Naive thymus-derived CD8-positive, alpha-beta T cell (primary cell): ENCODE measurements around the gene ZBTB38. TPM values are rescaled to one million over a fixed set of nuclear protein-coding genes. Genes with fewer than 3 reads are reported as not detected.

Source experiments
- ATAC-seq, 2 donors: fragments of 150-1000 bp; cut with Tn5 transposase in 1 of 2; sonication (Bioruptor Pico), chemical (Tn5 transposase) in 1 of 2; 1 replicate in 1 of 2; 2 replicates in 1 of 2; pipeline ENCODE4 v1.10.0; 2021; ENCODE audit warnings: mild to moderate bottlenecking in 2 of 2, moderate library complexity in 2 of 2
- POLR2A ChIA-PET: fragments of 350-600 bp; sonication (Branson Sonifier 250); formaldehyde crosslinking; loops from one replicate; lab custom pipeline; 2021; ENCODE audit warnings: antibody characterized with exemption; lab: Charles Lee
- DNase-seq, 10 donors: peaks; one replicate each; pipeline versions ENCODE4 v3.0.0 to v3.0.0-alpha.2; 2020 to 2022
- H3K27ac Mint-ChIP-seq, 10 donors: one replicate each; pipeline ENCODE4 v1.8.0; 2020 to 2022; ENCODE audit warnings: mild to moderate bottlenecking in 10 of 10, mixed read lengths in 10 of 10, moderate library complexity in 4 of 10, inconsistent platforms in 1 of 10
- H3K27me3 Mint-ChIP-seq, 5 donors: one replicate each; pipeline ENCODE4 v1.8.0; 2021 to 2022; ENCODE audit warnings: mixed read lengths in 5 of 5
- H3K36me3 Mint-ChIP-seq, 3 donors: one replicate each; pipeline ENCODE4 v1.8.0; 2020 to 2022; ENCODE audit warnings: mixed read lengths in 3 of 3, mild to moderate bottlenecking in 2 of 3, inconsistent platforms in 1 of 3
- H3K4me1 Mint-ChIP-seq, 4 donors: one replicate each; pipeline ENCODE4 v1.8.0; 2021 to 2022; ENCODE audit warnings: mixed read lengths in 4 of 4
- H3K4me3 Mint-ChIP-seq, 10 donors: one replicate each; pipeline ENCODE4 v1.8.0; 2020 to 2022; ENCODE audit warnings: mild to moderate bottlenecking in 10 of 10, mixed read lengths in 10 of 10, moderate library complexity in 6 of 10, inconsistent platforms in 1 of 10
- H3K9me3 Mint-ChIP-seq, 9 donors: one replicate each; pipeline ENCODE4 v1.8.0; 2020 to 2022; ENCODE audit warnings: mixed read lengths in 9 of 9, mild to moderate bottlenecking in 3 of 9, inconsistent platforms in 1 of 9, moderate library complexity in 1 of 9
- polyA plus RNA-seq, 3 donors: library from polyadenylated mRNA; unstranded; fragments of 300-500 nt; fragmentation: Illumina TruSeq; gene quantifications; one replicate each; pipeline ENCODE4 v1.2.3, GENCODE V29; 2021
- total RNA-seq, 8 experiments: library from RNA in 2 of 8; stranded (reverse) in 2 of 8; gene quantifications; one replicate each; pipeline ENCODE4 v1.2.3 and lab custom pipeline; 2021 to 2026

ZBTB38 gene
- total and polyA plus RNA-seq, 5 experiments from 2014 or later: 48.3 to 118 (median 56.5) TPM

DNA sequence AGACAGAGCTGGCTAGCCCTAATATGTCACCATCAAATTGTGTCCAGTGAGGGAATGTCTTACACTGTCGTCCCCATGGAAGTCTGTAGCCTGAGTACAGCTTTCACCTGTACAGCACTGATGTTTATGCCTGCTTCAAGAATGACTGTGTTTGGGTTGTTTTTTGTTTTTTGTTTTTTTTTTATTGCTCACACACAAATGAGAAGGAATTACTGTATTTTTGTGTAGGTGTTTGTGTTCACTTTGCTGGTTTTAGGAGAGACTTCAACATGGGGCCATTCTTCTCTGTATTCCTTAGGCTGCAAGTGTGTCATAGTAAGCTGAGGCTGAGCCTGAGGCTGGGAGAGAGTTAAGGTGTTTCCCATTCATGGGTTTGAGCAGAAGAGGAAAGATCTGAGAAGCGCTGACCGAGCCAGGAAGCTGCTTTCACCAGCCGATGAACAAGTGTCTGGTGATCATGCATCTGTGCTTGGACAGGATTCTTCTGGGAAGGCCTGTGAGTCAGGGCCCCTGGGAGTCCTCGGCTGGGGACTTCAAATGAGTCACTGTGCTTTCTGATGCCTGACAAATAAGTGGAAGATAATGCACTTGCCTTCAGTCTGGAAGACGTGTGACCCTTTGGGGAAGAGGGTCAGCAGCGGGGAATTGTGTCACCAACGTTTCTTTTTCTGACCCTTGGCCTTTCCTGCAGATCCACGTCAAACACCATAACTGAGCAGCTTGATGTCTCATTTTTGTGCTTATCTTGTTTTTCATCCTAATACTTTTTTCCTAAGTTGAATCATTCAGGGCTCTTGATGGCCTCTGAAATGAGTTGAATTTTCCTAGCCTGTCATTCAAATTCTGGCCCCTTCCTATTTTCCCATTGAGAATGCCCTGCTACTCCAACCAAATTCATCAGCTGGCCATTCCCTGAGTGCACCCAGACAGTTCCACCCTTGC, 36.7 kb upstream of the ZBTB38 start:
- POLR2A ChIA-PET: interaction anchor here (0.6 to 1.6 kb wide), 2 partner anchors 11 to 25 kb away, joined by 3 to 4 read pairs; no protein-coding TSS in a partner anchor
- Mint-ChIP-seq H3K4me3 (no peak overlapping the region), H3K9me3 (no peaks in the 10 kb centered on the region)

DNA sequence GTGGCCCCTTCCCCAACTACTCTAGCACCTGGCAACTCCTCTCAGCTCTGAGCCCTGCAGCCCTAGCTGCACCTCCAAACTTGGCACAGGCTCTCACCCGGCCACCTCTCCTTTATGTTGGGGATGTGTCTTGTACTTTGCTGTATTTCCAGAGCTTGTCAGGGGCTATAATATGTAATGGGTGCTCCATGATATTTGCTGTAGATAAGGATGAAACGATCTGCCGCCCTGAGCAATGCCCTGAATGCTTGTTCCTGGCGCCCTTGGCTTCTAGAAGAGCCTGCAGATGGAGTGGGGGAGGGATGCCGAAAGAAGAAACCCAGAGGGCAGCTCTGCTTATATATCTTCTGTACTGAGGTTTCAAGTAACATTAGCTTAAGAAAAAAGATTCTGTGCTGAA, 35.9 kb upstream of the ZBTB38 start:
- Mint-ChIP-seq H3K9me3 (no peaks in the 10 kb centered on the region), H3K4me1 (peaks cover 0 to 9% (median 5%) of the 10 kb centered on the region in 4 donors), H3K36me3 (no peaks in the 10 kb centered on the region), H3K27ac (no peak overlapping the region), H3K4me3 (no peak overlapping the region), H3K27me3 (peaks cover 0 to 11% (median 3%) of the 10 kb centered on the region in 5 donors)
- no peak for DNase-seq
- ATAC-seq: no peak
- POLR2A ChIA-PET: interaction anchor here (0.6 to 1.6 kb wide), 2 partner anchors 10 to 25 kb away, joined by 3 to 4 read pairs; no protein-coding TSS in a partner anchor

More for the DNA sequence above, 36.7 kb upstream of the ZBTB38 start:
- no peak for DNase-seq
- Mint-ChIP-seq H3K36me3 (no peaks in the 10 kb centered on the region), H3K4me1 (peaks cover 0 to 9% (median 3%) of the 10 kb centered on the region in 4 donors), H3K27ac (peak overlapping the region in 2 of 10 donors; percentile 28 to 48), H3K27me3 (peaks cover 0 to 11% (median 3%) of the 10 kb centered on the region in 5 donors)
- ATAC-seq: no peak

DNA sequence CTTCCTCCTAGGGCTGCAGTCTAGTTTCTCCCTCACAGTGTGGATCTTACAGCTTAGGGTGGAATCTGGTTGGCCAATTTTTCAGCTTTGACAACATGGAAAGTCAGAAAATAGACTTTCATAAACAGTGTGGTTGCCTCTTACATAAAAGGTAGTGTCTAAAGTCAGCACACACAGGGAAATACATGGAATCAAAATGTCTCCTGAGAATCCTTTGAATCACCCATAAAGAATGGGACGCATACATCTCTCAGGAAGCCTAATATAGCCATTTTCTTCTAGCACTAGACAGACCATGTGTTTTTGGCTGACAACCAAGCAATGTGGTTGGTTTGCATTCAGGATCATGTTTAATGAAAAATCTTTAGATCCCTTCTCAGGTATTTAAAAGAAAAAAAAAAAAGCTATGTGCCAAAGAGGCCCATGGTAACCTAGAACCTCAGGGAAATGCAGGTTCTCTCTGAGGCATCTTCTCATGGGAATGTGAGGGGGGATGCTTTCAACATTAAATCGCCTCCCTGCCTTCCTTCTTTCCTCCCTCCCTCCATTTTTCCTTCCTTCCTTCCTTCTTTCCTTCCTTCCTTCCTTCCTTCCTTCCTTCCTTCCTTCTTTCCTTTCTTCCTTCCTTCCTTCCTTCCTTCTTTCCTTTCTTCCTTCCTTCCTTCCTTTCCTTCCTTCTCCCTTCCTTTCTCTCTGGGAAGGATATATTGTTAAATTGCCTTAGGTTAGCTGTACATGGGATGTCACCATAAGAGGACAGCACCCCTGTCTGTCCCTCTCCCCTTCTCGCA, 34.3 kb upstream of the ZBTB38 start:
- Mint-ChIP-seq H3K27me3 (peaks cover 0 to 11% (median 3%) of the 10 kb centered on the region in 5 donors), H3K4me1 (peaks cover 0 to 10% (median 4%) of the 10 kb centered on the region in 4 donors), H3K4me3 (no peak overlapping the region), H3K36me3 (no peaks in the 10 kb centered on the region), H3K9me3 (no peaks in the 10 kb centered on the region), H3K27ac (no peak overlapping the region)
- ATAC-seq (no peak), DNase-seq (no peak)
- POLR2A ChIA-PET: no interaction called here

DNA sequence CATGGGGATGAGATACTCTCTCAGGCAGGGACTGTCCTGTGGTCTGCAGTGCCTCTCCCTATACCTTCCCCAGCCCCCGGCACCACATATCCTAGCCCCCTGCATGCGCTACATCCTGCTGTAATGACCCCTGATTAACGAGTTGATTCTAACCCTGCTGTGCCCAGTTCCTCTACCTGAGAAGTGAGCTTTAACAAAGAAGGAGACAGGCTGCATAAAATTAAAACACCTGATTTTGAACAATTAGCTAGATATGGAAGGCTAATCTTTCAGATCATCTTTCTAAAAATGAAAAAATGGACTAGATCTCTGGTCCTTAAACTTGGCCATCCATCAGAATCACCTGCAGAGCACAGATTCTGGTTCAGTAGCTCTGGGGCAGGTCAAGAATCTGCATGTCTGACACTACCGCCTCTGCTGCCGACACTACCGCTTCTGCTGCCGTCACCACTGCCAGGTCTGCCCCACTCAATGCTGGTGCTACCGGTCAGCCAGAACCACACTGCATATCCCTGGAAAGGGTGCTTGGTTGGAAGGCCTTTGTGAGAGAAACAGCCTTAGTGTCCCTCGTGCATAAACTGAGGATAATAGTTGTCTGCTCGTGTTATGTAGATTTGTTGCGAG, 33.6 kb upstream of the ZBTB38 start:
- peaks cover 0 to 10% (median 4%) of the 10 kb centered on the region in 4 donors for H3K4me1 Mint-ChIP-seq

DNA sequence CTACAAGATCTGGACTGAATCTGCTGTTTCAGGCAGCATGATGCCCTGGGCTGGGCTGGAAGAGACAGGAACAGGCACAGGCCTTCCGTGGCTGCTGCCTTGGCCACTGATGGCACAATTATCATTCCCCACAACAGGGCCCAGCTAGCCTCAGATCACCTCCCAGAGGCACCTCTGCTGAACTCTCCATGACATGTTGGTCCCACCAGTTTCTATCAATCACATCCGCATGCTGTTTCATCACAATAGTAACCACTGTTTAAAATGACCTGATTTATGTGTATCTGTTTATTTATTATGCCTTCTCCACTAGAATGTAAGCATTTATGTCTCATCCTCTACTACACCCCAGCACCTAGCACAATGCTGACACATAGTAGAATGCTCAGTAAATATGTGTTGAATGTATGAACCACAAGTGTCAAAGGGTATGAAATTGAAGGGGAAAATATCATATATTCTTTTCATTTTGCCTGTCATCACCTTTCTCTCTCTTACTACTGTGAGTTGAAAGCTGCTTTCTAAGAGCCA, 32.7 kb upstream of the ZBTB38 start:
- H3K27ac Mint-ChIP-seq: peak overlapping the region in 1 of 10 donors; percentile 8
- H3K36me3 Mint-ChIP-seq: no peaks in the 10 kb centered on the region
- DNase-seq (no peak), ATAC-seq (no peak)
- peaks cover 0 to 10% (median 4%) of the 10 kb centered on the region in 4 donors for H3K4me1 Mint-ChIP-seq
- POLR2A ChIA-PET: no interaction called here
- H3K9me3 Mint-ChIP-seq: no peaks in the 10 kb centered on the region
- H3K27me3 Mint-ChIP-seq: peaks cover 0 to 11% (median 7%) of the 10 kb centered on the region in 5 donors
- H3K4me3 Mint-ChIP-seq: no peak overlapping the region

More for the DNA sequence above, 33.6 kb upstream of the ZBTB38 start:
- Mint-ChIP-seq H3K4me3 (no peak overlapping the region), H3K36me3 (no peaks in the 10 kb centered on the region), H3K27me3 (peaks cover 0 to 11% (median 6%) of the 10 kb centered on the region in 5 donors), H3K27ac (peak overlapping the region in 1 of 10 donors; percentile 44), H3K9me3 (no peaks in the 10 kb centered on the region)
- ATAC-seq (no peak), DNase-seq (no peak)
- POLR2A ChIA-PET: no interaction called here

DNA sequence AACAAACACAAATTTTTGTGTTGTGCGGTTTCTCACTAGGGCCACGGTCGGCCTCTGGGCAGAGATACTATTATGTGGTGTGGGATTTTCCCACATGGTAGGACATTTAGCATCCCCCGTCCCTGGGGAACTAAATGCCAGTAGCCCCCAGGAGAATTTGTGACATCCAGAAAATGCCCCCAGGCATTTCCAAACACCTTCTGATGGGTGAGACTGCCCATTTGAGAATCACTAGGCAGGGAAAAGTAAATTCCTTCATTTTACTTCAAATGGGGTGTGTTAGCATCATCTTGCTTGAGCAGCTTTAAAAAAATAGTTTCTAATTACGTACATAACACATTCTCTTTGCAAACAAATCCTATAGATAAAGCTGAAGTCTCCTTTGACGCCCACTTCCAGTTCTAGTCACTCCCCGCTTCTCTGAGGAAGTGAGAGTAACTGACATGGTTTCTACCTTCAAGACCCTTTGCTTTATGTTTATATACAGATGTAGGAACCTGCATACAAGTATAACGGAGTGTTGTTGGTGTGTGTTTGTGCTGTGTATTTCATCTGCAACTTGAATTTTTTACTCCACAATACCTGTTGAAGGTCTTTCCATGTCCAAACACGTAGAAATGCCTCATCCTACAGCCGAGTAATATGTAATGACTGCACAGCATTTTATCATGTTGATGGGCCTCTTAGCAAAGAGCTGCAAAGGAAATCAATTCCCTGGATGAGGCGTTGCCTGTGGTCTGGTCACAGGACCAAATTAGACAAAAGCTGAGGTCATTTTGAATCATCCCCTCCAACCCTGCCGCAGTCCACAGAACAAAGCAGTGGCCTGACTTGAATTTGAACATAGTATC, 31.4 kb upstream of the ZBTB38 start:
- Mint-ChIP-seq H3K27ac (no peak overlapping the region), H3K36me3 (peaks cover 0 to 3% (median 1%) of the 10 kb centered on the region in 3 donors), H3K4me1 (peaks cover 0 to 10% (median 4%) of the 10 kb centered on the region in 4 donors), H3K4me3 (no peak overlapping the region), H3K9me3 (peaks cover 0 to 11% (median 0%) of the 10 kb centered on the region in 9 donors), H3K27me3 (peaks cover 0 to 11% (median 10%) of the 10 kb centered on the region in 5 donors)
- POLR2A ChIA-PET: no interaction called here
- no peak for DNase-seq
- no peak for ATAC-seq

DNA sequence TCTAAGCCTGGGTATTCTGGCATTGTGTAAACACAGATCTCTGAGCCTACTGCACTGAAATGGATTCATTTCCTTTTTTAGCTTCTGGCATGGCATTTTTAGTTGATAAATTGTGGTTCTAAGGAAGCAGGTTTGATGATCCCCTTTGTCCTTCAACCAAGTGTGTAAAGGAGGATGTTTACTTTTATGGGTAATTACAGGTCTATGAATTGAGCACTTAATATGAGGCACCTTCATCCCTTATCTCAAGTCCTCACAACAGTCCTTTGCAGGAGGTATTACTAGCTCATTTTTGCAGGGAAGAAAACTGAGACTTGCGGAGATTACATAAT, 30.8 kb upstream of the ZBTB38 start:
- Mint-ChIP-seq H3K4me1 (peaks cover 0 to 10% (median 4%) of the 10 kb centered on the region in 4 donors), H3K27ac (no peak overlapping the region), H3K36me3 (peaks cover 0 to 3% (median 1%) of the 10 kb centered on the region in 3 donors), H3K4me3 (no peak overlapping the region), H3K9me3 (peaks cover 0 to 11% (median 0%) of the 10 kb centered on the region in 9 donors), H3K27me3 (peaks cover 0 to 11% (median 7%) of the 10 kb centered on the region in 5 donors)
- POLR2A ChIA-PET: no interaction called here
- no peak for ATAC-seq
- no peak for DNase-seq

DNA sequence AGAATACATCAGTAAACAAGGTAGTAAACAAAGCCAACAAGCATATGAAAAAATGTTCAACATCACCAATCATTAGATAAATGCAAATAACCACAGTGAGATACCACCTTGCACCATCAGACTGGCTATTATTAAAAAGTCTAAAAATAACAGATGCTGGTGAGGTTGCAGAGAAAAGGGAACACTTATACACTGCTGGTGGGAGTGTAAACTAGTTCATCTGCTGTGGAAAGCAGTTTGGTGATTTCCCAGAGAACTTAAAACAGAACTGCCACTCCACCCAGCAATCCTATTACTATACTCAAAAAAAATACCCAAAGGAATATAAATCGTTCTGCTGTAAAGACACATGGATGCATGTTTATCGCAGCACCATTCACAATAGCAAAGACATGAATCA, 30.3 kb upstream of the ZBTB38 start:
- no peak overlapping the region for H3K4me3 Mint-ChIP-seq
- no peak for DNase-seq
- H3K36me3 Mint-ChIP-seq: peaks cover 0 to 3% (median 1%) of the 10 kb centered on the region in 3 donors

DNA sequence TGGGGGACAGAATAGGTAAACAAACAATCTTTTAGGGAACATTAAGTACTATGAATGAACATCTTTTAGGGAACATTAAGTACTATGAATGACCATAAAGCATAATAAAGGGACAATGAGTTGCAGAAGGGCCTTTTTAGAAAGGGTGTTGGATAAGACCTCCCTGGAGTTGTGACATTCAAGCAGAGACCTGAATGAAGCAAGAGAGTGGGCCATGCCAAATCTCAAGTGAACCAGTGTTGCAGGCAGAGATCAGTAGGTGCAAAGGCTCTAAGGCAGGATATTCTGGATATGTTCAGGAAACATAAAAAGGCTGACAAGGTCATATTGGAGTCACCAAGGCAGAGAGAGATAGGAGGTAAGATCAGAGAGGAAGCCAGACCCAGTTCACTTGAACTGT, 29.4 kb upstream of the ZBTB38 start:
- no peak for DNase-seq
- no peak for ATAC-seq
- Mint-ChIP-seq H3K9me3 (peaks cover 0 to 11% (median 0%) of the 10 kb centered on the region in 9 donors), H3K4me3 (no peak overlapping the region), H3K27me3 (peaks cover 0 to 11% (median 6%) of the 10 kb centered on the region in 5 donors), H3K4me1 (peaks cover 0 to 10% (median 4%) of the 10 kb centered on the region in 4 donors), H3K27ac (no peak overlapping the region), H3K36me3 (peaks cover 0 to 3% (median 1%) of the 10 kb centered on the region in 3 donors)
- POLR2A ChIA-PET: no interaction called here

More for the DNA sequence above, 30.3 kb upstream of the ZBTB38 start:
- Mint-ChIP-seq H3K4me1 (peaks cover 0 to 10% (median 4%) of the 10 kb centered on the region in 4 donors), H3K9me3 (peaks cover 0 to 11% (median 0%) of the 10 kb centered on the region in 9 donors), H3K27ac (no peak overlapping the region), H3K27me3 (peaks cover 0 to 11% (median 6%) of the 10 kb centered on the region in 5 donors)
- POLR2A ChIA-PET: no interaction called here
- ATAC-seq: no peak

DNA sequence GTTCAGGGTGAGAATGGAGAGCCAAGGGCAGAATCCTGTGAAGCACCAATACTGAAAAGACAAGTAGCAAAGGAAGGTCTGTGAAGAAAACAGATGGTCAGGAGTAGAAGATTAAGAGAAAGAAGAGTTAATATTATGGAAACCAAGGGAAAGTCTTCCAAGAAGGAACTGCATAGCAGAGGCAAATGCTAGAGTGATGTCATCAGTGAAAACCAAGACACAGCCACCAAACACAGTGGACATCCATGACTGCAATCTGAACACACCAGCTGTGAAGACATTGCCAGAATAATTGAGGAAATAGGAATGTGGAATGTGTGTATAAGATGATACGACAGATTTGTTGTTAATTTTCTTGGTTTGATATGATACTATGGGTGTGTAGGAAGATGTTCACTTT, 26.8 kb upstream of the ZBTB38 start:
- ATAC-seq (no peak), DNase-seq (no peak)
- H3K36me3 Mint-ChIP-seq: peaks cover 0 to 3% (median 1%) of the 10 kb centered on the region in 3 donors
- H3K4me1 Mint-ChIP-seq: peaks cover 0 to 9% (median 5%) of the 10 kb centered on the region in 4 donors
- H3K4me3 Mint-ChIP-seq: no peak overlapping the region
- peaks cover 0 to 11% (median 0%) of the 10 kb centered on the region in 9 donors for H3K9me3 Mint-ChIP-seq
- H3K27ac Mint-ChIP-seq: no peak overlapping the region
- POLR2A ChIA-PET: no interaction called here
- H3K27me3 Mint-ChIP-seq: peaks cover 0 to 8% (median 0%) of the 10 kb centered on the region in 5 donors

DNA sequence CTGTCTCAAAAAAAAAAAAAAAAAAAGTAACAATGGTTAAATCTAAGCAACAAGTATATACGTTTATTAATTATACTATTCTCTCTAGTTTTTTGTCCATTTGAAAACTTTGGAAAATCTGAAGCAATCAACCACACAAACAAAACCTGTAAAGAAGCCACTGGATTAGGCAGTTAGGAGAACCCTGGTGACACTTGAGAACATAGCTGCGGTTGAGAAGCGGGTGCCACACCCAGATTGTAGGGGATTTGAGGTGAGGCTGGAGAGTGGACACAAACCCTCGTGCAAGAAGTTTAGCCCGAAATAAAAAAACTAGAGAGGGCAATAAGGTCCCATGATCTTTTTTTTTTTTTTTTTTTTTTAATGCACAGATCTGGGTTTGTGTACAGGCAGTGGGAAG, 25.9 kb upstream of the ZBTB38 start:
- Mint-ChIP-seq H3K4me1 (peaks cover 0 to 6% (median 2%) of the 10 kb centered on the region in 4 donors), H3K27me3 (peaks cover 0 to 8% (median 0%) of the 10 kb centered on the region in 5 donors), H3K27ac (no peak overlapping the region), H3K4me3 (no peak overlapping the region), H3K36me3 (peaks cover 0 to 3% (median 1%) of the 10 kb centered on the region in 3 donors), H3K9me3 (peaks cover 0 to 11% (median 0%) of the 10 kb centered on the region in 9 donors)
- DNase-seq (no peak), ATAC-seq (no peak)
- POLR2A ChIA-PET: interaction anchor here (0.7 kb wide), 4 partner anchors 10 to 399 kb away, joined by 3 to 4 read pairs (median 4); no protein-coding TSS in a partner anchor
